ENCODE measurements around the gene NR2C2AP. TPM values are rescaled to one million over a fixed set of nuclear protein-coding genes. Genes with fewer than 3 reads are reported as not detected.

The NR2C2AP gene
- total and polyA plus RNA-seq, 9 donors, result 7.5 to 13.1 (median 11.5) TPM

- WGBS (ENCODE audit: insufficient coverage), result 90% methylated on average over 15 of the region's 21 CpGs
- peaks cover 11% of the 10 kb centered on the region for H3K27me3 ChIP-seq (ENCODE audit: control insufficient read depth, insufficient read depth, low read length)
- H3K27ac ChIP-seq (ENCODE audit: low read length), result no peak overlapping the region
- H3K9me3 ChIP-seq (replicated peaks; ENCODE audit: control insufficient read depth, low read depth, low read length), result no peaks in the 10 kb centered on the region
- H3K4me3 ChIP-seq (ENCODE audit: low read length), result no peak overlapping the region
- DNase-seq, result no peak
- H3K4me1 ChIP-seq (ENCODE audit: control insufficient read depth, insufficient read depth, low read length), result no peaks in the 10 kb centered on the region
- no peaks in the 10 kb centered on the region for H3K36me3 ChIP-seq (ENCODE audit: control insufficient read depth, insufficient read depth, low read length)
These were observed 15.7 kb upstream of the NR2C2AP start for GRCh38 chr19:19218911-19219310.

- no peaks in the 10 kb centered on the region for H3K9me3 ChIP-seq (replicated peaks; ENCODE audit: control insufficient read depth, low read depth, low read length)
- H3K36me3 ChIP-seq (ENCODE audit: control insufficient read depth, insufficient read depth, low read length), result no peaks in the 10 kb centered on the region
- peaks cover 24% of the 10 kb centered on the region for H3K27me3 ChIP-seq (ENCODE audit: control insufficient read depth, insufficient read depth, low read length)
- 47% methylated on average over 3 of the region's 4 CpGs for WGBS (ENCODE audit: insufficient coverage)
- no peaks in the 10 kb centered on the region for H3K4me1 ChIP-seq (ENCODE audit: control insufficient read depth, insufficient read depth, low read length)
- DNase-seq, result no peak
- H3K4me3 ChIP-seq (ENCODE audit: low read length), result no peak overlapping the region
- no peak overlapping the region for H3K27ac ChIP-seq (ENCODE audit: low read length)
These were observed 13.9 kb upstream of the NR2C2AP start for GRCh38 chr19:19217099-19217498.

- no CpG with 5 or more reads among the region's 4 CpGs for WGBS (ENCODE audit: insufficient coverage)
- H3K36me3 ChIP-seq (ENCODE audit: control insufficient read depth, insufficient read depth, low read length), result no peaks in the 10 kb centered on the region
- peaks cover 37% of the 10 kb centered on the region for H3K27me3 ChIP-seq (ENCODE audit: control insufficient read depth, insufficient read depth, low read length)
- H3K27ac ChIP-seq (ENCODE audit: low read length), result no peak overlapping the region
- DNase-seq, result no peak
- H3K4me3 ChIP-seq (ENCODE audit: low read length), result no peak overlapping the region
- no peaks in the 10 kb centered on the region for H3K9me3 ChIP-seq (replicated peaks; ENCODE audit: control insufficient read depth, low read depth, low read length)
- no peaks in the 10 kb centered on the region for H3K4me1 ChIP-seq (ENCODE audit: control insufficient read depth, insufficient read depth, low read length)
These were observed 12.6 kb upstream of the NR2C2AP start for GRCh38 chr19:19215792-19216191.

- H3K27me3 ChIP-seq (ENCODE audit: control insufficient read depth, insufficient read depth, low read length), result peaks cover 43% of the 10 kb centered on the region
- peak; percentile 69 for DNase-seq
- H3K4me3 ChIP-seq (ENCODE audit: low read length), result no peak overlapping the region
- no peak overlapping the region for H3K27ac ChIP-seq (ENCODE audit: low read length)
- 0% methylated on average over 6 of the region's 8 CpGs for WGBS (ENCODE audit: insufficient coverage)
- H3K36me3 ChIP-seq (ENCODE audit: control insufficient read depth, insufficient read depth, low read length), result no peaks in the 10 kb centered on the region
- no peaks in the 10 kb centered on the region for H3K4me1 ChIP-seq (ENCODE audit: control insufficient read depth, insufficient read depth, low read length)
- H3K9me3 ChIP-seq (replicated peaks; ENCODE audit: control insufficient read depth, low read depth, low read length), result no peaks in the 10 kb centered on the region
These were observed 11.7 kb upstream of the NR2C2AP start for GRCh38 chr19:19214892-19215291.

GRCh38 chr19:19214159-19214490, 10.9 kb upstream of the NR2C2AP start:
- DNase-seq, result no peak
- WGBS (ENCODE audit: insufficient coverage), result 5% methylated on average over 4 of the region's 5 CpGs
- peaks cover 43% of the 10 kb centered on the region for H3K27me3 ChIP-seq (ENCODE audit: control insufficient read depth, insufficient read depth, low read length)
- no peaks in the 10 kb centered on the region for H3K36me3 ChIP-seq (ENCODE audit: control insufficient read depth, insufficient read depth, low read length)
- H3K4me1 ChIP-seq (ENCODE audit: control insufficient read depth, insufficient read depth, low read length), result no peaks in the 10 kb centered on the region
- H3K9me3 ChIP-seq (replicated peaks; ENCODE audit: control insufficient read depth, low read depth, low read length), result no peaks in the 10 kb centered on the region
- no peak overlapping the region for H3K4me3 ChIP-seq (ENCODE audit: low read length)
- no peak overlapping the region for H3K27ac ChIP-seq (ENCODE audit: low read length)

GRCh38 chr19:19213426-19214158, 10.4 kb upstream of the NR2C2AP start:
- no peak for DNase-seq
- Histone ChIP-seq H3K27ac (ENCODE audit: low read length) (no peak overlapping the region), H3K4me1 (ENCODE audit: control insufficient read depth, insufficient read depth, low read length) (no peaks in the 10 kb centered on the region), H3K9me3 (replicated peaks; ENCODE audit: control insufficient read depth, low read depth, low read length) (no peaks in the 10 kb centered on the region), H3K4me3 (ENCODE audit: low read length) (no peak overlapping the region), H3K36me3 (ENCODE audit: control insufficient read depth, insufficient read depth, low read length) (no peaks in the 10 kb centered on the region), H3K27me3 (ENCODE audit: control insufficient read depth, insufficient read depth, low read length) (peaks cover 43% of the 10 kb centered on the region)
- 42% methylated on average over 12 of the region's 21 CpGs for WGBS (ENCODE audit: insufficient coverage)

- no peak for DNase-seq
- Histone ChIP-seq H3K9me3 (replicated peaks; ENCODE audit: control insufficient read depth, low read depth, low read length) (no peaks in the 10 kb centered on the region), H3K27me3 (ENCODE audit: control insufficient read depth, insufficient read depth, low read length) (peaks cover 43% of the 10 kb centered on the region), H3K27ac (ENCODE audit: low read length) (no peak overlapping the region), H3K36me3 (ENCODE audit: control insufficient read depth, insufficient read depth, low read length) (no peaks in the 10 kb centered on the region), H3K4me3 (ENCODE audit: low read length) (no peak overlapping the region), H3K4me1 (ENCODE audit: control insufficient read depth, insufficient read depth, low read length) (no peaks in the 10 kb centered on the region)
- WGBS (ENCODE audit: insufficient coverage), result 3% methylated on average over 5 of the region's 7 CpGs
These were observed 9.7 kb upstream of the NR2C2AP start for GRCh38 chr19:19212916-19213315.

- Histone ChIP-seq H3K27ac (ENCODE audit: low read length) (no peak within 1 kb of the TSS), H3K9me3 (replicated peaks; ENCODE audit: control insufficient read depth, low read depth, low read length) (no peaks in the 10 kb centered on the region), H3K27me3 (ENCODE audit: control insufficient read depth, insufficient read depth, low read length) (peaks cover 45% of the 10 kb centered on the region), H3K4me1 (ENCODE audit: control insufficient read depth, insufficient read depth, low read length) (no peaks in the 10 kb centered on the region), H3K4me3 (ENCODE audit: low read length) (no peak within 1 kb of the TSS), H3K36me3 (ENCODE audit: control insufficient read depth, insufficient read depth, low read length) (no peaks in the 10 kb centered on the region)
- no peak for DNase-seq
- WGBS (ENCODE audit: insufficient coverage), result 7% methylated on average over 50 of the region's 54 CpGs
These were observed 8.5 kb upstream of the NR2C2AP start, which contains the start of gene NCAN for GRCh38 chr19:19211499-19212420. TSS of gene NCAN (plus strand) at chr19:19211958. CDS start at chr19:19216954, 4,996 bp downstream.

- H3K36me3 ChIP-seq (ENCODE audit: control insufficient read depth, insufficient read depth, low read length), result no peaks in the 10 kb centered on the region
- H3K27ac ChIP-seq (ENCODE audit: low read length), result no peak overlapping the region
- 55% methylated on average over 8 of the region's 9 CpGs for WGBS (ENCODE audit: insufficient coverage)
- no peaks in the 10 kb centered on the region for H3K9me3 ChIP-seq (replicated peaks; ENCODE audit: control insufficient read depth, low read depth, low read length)
- no peaks in the 10 kb centered on the region for H3K4me1 ChIP-seq (ENCODE audit: control insufficient read depth, insufficient read depth, low read length)
- no peak for DNase-seq
- H3K4me3 ChIP-seq (ENCODE audit: low read length), result no peak overlapping the region
- H3K27me3 ChIP-seq (ENCODE audit: control insufficient read depth, insufficient read depth, low read length), result peaks cover 46% of the 10 kb centered on the region
These were observed 6.2 kb upstream of the NR2C2AP start for GRCh38 chr19:19209372-19209771.

Measured in muscle of leg (tissue), 11 donors.